Progenitor cell of endocrine pancreas (in vitro differentiated cells): ENCODE results near the gene FMO2. TPM values are rescaled to one million over a fixed set of nuclear protein-coding genes. Genes with fewer than 3 reads are reported as not detected.
A peak's percentile ranks its signal among the peaks of the same experiment; 100 is the strongest.

ENCODE experiments used
- DNase-seq: peaks from one replicate; pipeline ENCODE4 v3.0.0; 2021; ENCODE audit warnings: low spot score; ENCODE audit not compliant: unreplicated experiment
- H3K27ac Mint-ChIP-seq: 2 replicates; pipeline ENCODE4 v1.8.0; 2021; ENCODE audit warnings: mild to moderate bottlenecking, moderate library complexity, mixed read lengths
- H3K27me3 Mint-ChIP-seq: 2 replicates; pipeline ENCODE4 v1.8.0; 2021; ENCODE audit warnings: mixed read lengths
- H3K36me3 Mint-ChIP-seq: 2 replicates; pipeline ENCODE4 v1.8.0; 2022; ENCODE audit warnings: mixed read lengths; ENCODE audit not compliant: insufficient read depth
- H3K4me1 Mint-ChIP-seq: 2 replicates; pipeline ENCODE4 v1.8.0; 2021; ENCODE audit warnings: low read depth, mixed read lengths
- H3K4me3 Mint-ChIP-seq: 2 replicates; pipeline ENCODE4 v1.8.0; 2021; ENCODE audit warnings: low read depth, mild to moderate bottlenecking, moderate library complexity, mixed read lengths
- H3K9me3 Mint-ChIP-seq: 2 replicates; pipeline ENCODE4 v1.8.0; 2021; ENCODE audit warnings: low read depth, mixed read lengths
- CTCF ChIP-seq: fragments of 200-600 bp; sonication (generic); IDR thresholded peaks from one replicate; pipeline ENCODE4 v1.5.0; 2021; ENCODE audit warnings: antibody characterized with exemption, mild to moderate bottlenecking; ENCODE audit not compliant: unreplicated experiment
- total RNA-seq: library from RNA; stranded (reverse); gene quantifications from 2 replicates; pipeline ENCODE4 v1.2.1, GENCODE V29; 2021

Gene FMO2
- total RNA-seq, 1 donor from 2014 or later: not detected

DNA sequence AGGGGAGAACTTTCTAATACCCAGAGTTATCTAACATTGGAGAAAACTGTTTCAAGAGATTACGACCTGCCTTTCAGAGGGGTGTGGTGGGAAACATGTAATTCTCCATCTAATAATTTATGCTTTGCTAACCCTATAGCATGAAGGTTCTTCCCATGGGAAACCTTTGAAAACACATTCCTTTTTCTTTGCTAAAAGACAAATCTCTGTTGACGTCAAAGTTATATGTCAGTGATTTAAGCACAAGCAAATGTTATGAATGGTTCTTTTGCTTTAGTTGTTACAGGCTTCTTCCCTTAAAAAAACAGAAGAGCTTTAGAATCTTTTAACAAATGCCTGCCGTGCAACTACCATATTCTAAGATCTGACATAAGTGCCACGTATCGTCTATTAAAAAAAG, 19.2 kb downstream of the FMO2 start:
- no peaks in the 10 kb centered on the region for H3K27me3 Mint-ChIP-seq
- H3K9me3 Mint-ChIP-seq: no peaks in the 10 kb centered on the region
- H3K27ac Mint-ChIP-seq: no peak overlapping the region
- no peak for DNase-seq
- TF ChIP-seq CTCF: no peak
- no peak overlapping the region for H3K4me3 Mint-ChIP-seq
- H3K36me3 Mint-ChIP-seq: no peaks in the 10 kb centered on the region
- H3K4me1 Mint-ChIP-seq: peaks cover 15% of the 10 kb centered on the region

GRCh38 chr1:171206204-171206977, 21.3 kb downstream of the FMO2 start:
- no peak for DNase-seq
- H3K27ac Mint-ChIP-seq: no peak overlapping the region
- no peak overlapping the region for H3K4me3 Mint-ChIP-seq
- H3K9me3 Mint-ChIP-seq: no peaks in the 10 kb centered on the region
- H3K4me1 Mint-ChIP-seq: peaks cover 22% of the 10 kb centered on the region
- H3K27me3 Mint-ChIP-seq: no peaks in the 10 kb centered on the region
- no peak for TF ChIP-seq CTCF
- H3K36me3 Mint-ChIP-seq: no peaks in the 10 kb centered on the region

DNA sequence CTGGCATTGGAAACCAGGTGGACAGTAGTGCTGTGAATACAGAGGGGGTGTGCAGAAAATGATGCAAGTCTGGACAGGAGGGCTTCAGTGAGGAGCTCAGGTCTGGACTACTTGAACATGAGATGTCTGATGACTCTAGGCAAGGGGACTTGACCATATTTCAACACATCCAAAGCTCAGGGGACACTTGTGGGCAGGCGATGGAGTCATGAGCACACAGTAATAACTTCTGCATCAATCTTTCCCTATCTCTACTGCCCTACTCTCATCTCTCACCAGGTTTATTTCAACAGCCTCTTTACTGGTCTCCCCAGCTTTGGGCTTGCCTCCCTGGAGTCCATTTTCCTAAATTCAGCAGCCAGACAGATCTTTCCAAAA, 21.9 kb downstream of the FMO2 start:
- no peak for TF ChIP-seq CTCF
- Mint-ChIP-seq H3K4me3 (no peak overlapping the region), H3K9me3 (no peaks in the 10 kb centered on the region), H3K4me1 (peaks cover 23% of the 10 kb centered on the region), H3K27me3 (no peaks in the 10 kb centered on the region), H3K27ac (no peak overlapping the region), H3K36me3 (no peaks in the 10 kb centered on the region)
- DNase-seq: no peak

- Mint-ChIP-seq H3K36me3 (no peaks in the 10 kb centered on the region), H3K27me3 (no peaks in the 10 kb centered on the region), H3K27ac (no peak overlapping the region), H3K4me3 (no peak overlapping the region), H3K9me3 (no peaks in the 10 kb centered on the region), H3K4me1 (peaks cover 25% of the 10 kb centered on the region)
- TF ChIP-seq CTCF: no peak
- DNase-seq: no peak
Measured at GRCh38 chr1:171207377-171207776, 22.3 kb downstream of the FMO2 start.

DNA sequence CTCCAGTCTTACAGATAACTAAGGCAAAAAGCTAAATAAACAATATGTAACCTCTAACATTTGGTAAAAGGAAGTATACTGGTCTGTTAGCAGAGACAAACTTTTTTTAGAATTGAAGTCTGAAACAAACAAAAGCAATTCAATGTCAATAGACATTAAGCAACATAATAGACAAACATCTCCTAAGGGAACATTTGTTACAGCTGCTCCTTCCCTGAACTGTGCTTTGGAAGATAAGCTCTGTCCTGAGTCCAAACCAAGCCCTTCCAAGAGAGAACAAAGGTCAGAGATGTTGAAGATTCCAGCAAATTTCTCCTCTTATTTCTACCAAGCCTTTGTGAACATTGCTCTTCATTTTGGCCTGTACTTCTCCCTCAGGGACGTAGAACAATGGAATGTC, 25.3 kb downstream of the FMO2 start:
- no peak overlapping the region for H3K4me3 Mint-ChIP-seq
- H3K27ac Mint-ChIP-seq: peak overlapping the region; percentile 81
- TF ChIP-seq CTCF: no peak
- no peaks in the 10 kb centered on the region for H3K9me3 Mint-ChIP-seq
- H3K36me3 Mint-ChIP-seq: no peaks in the 10 kb centered on the region
- no peaks in the 10 kb centered on the region for H3K27me3 Mint-ChIP-seq
- H3K4me1 Mint-ChIP-seq: peaks cover 25% of the 10 kb centered on the region
- no peak for DNase-seq
